Measurements from ENCODE around the gene NOL7. TPM values are rescaled to one million over a fixed set of nuclear protein-coding genes. Genes with fewer than 3 reads are reported as not detected.

The NOL7 gene
- total and polyA plus RNA-seq, 4 donors: 25.6 to 43.0 (median 31.0) TPM

- 96% methylated on average over 21 of the region's 21 CpGs for WGBS
- H3K36me3 ChIP-seq (ENCODE audit: control insufficient read depth in 4 of 4, insufficient read depth in 3 of 4, low read depth in 1 of 4, low read length in 3 of 4): peaks cover 0 to 45% (median 43%) of the 10 kb centered on the region in 4 donors
- H3K27me3 ChIP-seq (ENCODE audit: control insufficient read depth in 4 of 4, insufficient read depth in 4 of 4, low read length in 3 of 4): no peaks in the 10 kb centered on the region
- H3K4me3 ChIP-seq (ENCODE audit: low read depth in 1 of 3, low read length in 3 of 3): no peak overlapping the region
- no peak overlapping the region for H3K9ac ChIP-seq (ENCODE audit: low read depth in 1 of 2, low read length in 2 of 2)
- DNase-seq (ENCODE audit: low spot score): no peak
- peaks cover 0 to 19% (median 7%) of the 10 kb centered on the region in 4 donors for H3K4me1 ChIP-seq (ENCODE audit: control insufficient read depth in 4 of 4, insufficient read depth in 4 of 4, low read length in 3 of 4)
- H3K27ac ChIP-seq (ENCODE audit: low read depth in 1 of 2, low read length in 2 of 2): no peak overlapping the region
- H3K9me3 ChIP-seq (ENCODE audit: control insufficient read depth in 4 of 4, low read length in 3 of 4): no peaks in the 10 kb centered on the region
- no peak for TF ChIP-seq RXRA (IDR thresholded peaks at IDR 0.05)
- TF ChIP-seq ATF3 (IDR thresholded peaks at IDR 0.05): no peak
- no peak for TF ChIP-seq HNF4G (IDR thresholded peaks at IDR 0.05)
- no peak for TF ChIP-seq FOXA1 (IDR thresholded peaks at IDR 0.05)
- TF ChIP-seq HNF4A (conservative IDR thresholded peaks at IDR 0.05): no peak
- no peak for TF ChIP-seq JUND (IDR thresholded peaks at IDR 0.05)
- TF ChIP-seq YY1 (IDR thresholded peaks at IDR 0.05): no peak
- TF ChIP-seq, protein P1, sequence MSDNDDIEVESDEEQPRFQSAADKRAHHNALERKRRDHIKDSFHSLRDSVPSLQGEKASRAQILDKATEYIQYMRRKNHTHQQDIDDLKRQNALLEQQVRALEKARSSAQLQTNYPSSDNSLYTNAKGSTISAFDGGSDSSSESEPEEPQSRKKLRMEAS (IDR thresholded peaks at IDR 0.05): no peak
- TF ChIP-seq NR2F2 (IDR thresholded peaks at IDR 0.05): no peak
- no peak for TF ChIP-seq REST (IDR thresholded peaks at IDR 0.05)
- TF ChIP-seq, protein P2, sequence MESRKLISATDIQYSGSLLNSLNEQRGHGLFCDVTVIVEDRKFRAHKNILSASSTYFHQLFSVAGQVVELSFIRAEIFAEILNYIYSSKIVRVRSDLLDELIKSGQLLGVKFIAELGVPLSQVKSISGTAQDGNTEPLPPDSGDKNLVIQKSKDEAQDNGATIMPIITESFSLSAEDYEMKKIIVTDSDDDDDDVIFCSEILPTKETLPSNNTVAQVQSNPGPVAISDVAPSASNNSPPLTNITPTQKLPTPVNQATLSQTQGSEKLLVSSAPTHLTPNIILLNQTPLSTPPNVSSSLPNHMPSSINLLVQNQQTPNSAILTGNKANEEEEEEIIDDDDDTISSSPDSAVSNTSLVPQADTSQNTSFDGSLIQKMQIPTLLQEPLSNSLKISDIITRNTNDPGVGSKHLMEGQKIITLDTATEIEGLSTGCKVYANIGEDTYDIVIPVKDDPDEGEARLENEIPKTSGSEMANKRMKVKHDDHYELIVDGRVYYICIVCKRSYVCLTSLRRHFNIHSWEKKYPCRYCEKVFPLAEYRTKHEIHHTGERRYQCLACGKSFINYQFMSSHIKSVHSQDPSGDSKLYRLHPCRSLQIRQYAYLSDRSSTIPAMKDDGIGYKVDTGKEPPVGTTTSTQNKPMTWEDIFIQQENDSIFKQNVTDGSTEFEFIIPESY (IDR thresholded peaks at IDR 0.05): no peak
- no peak for TF ChIP-seq GABPA (IDR thresholded peaks at IDR 0.05 in 1 of 2, conservative IDR thresholded peaks at IDR 0.05 in 1 of 2)
These were observed 23.8 kb upstream of the NOL7 start for GRCh38 chr6:13591205-13591921.

DNA sequence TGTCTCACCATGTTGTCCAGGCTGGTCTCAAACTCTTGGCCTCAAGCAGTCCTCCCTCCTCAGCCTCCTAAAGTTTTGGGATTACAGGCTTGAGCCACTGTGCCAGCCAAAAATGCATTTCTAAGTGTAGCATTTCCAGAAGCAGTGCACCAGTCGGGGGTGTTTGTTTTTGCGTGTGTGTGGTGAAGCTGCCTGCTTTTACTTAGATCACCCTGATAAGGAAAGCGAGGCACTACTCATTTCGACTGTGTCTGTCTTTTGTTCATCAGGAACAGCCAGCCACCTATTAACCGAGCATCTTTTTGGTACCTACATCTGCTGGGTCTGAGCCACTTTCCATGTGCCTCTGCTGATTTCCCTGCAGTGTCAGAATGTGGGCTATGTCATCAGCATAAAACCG lies 22.0 kb upstream of the NOL7 start:
- peaks cover 0 to 53% (median 49%) of the 10 kb centered on the region in 4 donors for H3K36me3 ChIP-seq (ENCODE audit: control insufficient read depth in 4 of 4, insufficient read depth in 3 of 4, low read depth in 1 of 4, low read length in 3 of 4)
- H3K9me3 ChIP-seq (ENCODE audit: control insufficient read depth in 4 of 4, low read length in 3 of 4): no peaks in the 10 kb centered on the region
- 95% methylated on average over 6 of the region's 6 CpGs for WGBS
- no peak overlapping the region for H3K4me3 ChIP-seq (ENCODE audit: low read depth in 1 of 3, low read length in 3 of 3)
- no peak for TF ChIP-seq REST (IDR thresholded peaks at IDR 0.05)
- no peak for TF ChIP-seq CTCF (IDR thresholded peaks at IDR 0.05; ENCODE audit: low read depth, low read length, missing input control)
- TF ChIP-seq JUND (IDR thresholded peaks at IDR 0.05): no peak
- no peak for TF ChIP-seq FOXA2 (IDR thresholded peaks at IDR 0.05)
- TF ChIP-seq EGR1 (IDR thresholded peaks at IDR 0.05; ENCODE audit: low read depth in 2 of 2): no peak
- no peak for TF ChIP-seq RXRA (IDR thresholded peaks at IDR 0.05)
- no peak for TF ChIP-seq ATF3 (IDR thresholded peaks at IDR 0.05)
- TF ChIP-seq FOXA1 (IDR thresholded peaks at IDR 0.05): no peak
- TF ChIP-seq HNF4A (conservative IDR thresholded peaks at IDR 0.05): no peak
- no peak for TF ChIP-seq TAF1 (conservative IDR thresholded peaks at IDR 0.05)
- TF ChIP-seq, protein P1 (IDR thresholded peaks at IDR 0.05): no peak
- no peak for TF ChIP-seq YY1 (IDR thresholded peaks at IDR 0.05)
- no peak for DNase-seq (ENCODE audit: low spot score)
- no peak overlapping the region for H3K9ac ChIP-seq (ENCODE audit: low read depth in 1 of 2, low read length in 2 of 2)
- H3K27ac ChIP-seq (ENCODE audit: low read depth in 1 of 2, low read length in 2 of 2): no peak overlapping the region
- H3K4me1 ChIP-seq (ENCODE audit: control insufficient read depth in 4 of 4, insufficient read depth in 4 of 4, low read length in 3 of 4): peaks cover 0 to 4% (median 2%) of the 10 kb centered on the region in 4 donors
- no peaks in the 10 kb centered on the region for H3K27me3 ChIP-seq (ENCODE audit: control insufficient read depth in 4 of 4, insufficient read depth in 4 of 4, low read length in 3 of 4)

All from liver (tissue), 9 donors.